Ectodermal cell (in vitro differentiated cells): ENCODE measurements around the gene ARL14EP. TPM values are rescaled to one million over a fixed set of nuclear protein-coding genes. Genes with fewer than 3 reads are reported as not detected.
A peak's percentile ranks its signal among the peaks of the same experiment; 100 is the strongest.

Experiments used
- H3K27ac ChIP-seq: 2 replicates; pipeline ENCODE4 v1.7.0; 2013; ENCODE audit warnings: mild to moderate bottlenecking, low read depth, low read length; ENCODE audit not compliant: insufficient read depth, poor library complexity, severe bottlenecking
- H3K27me3 ChIP-seq: 2 replicates; pipeline ENCODE4 v1.7.0; 2013; ENCODE audit warnings: mild to moderate bottlenecking, low read length; ENCODE audit not compliant: insufficient read depth, control insufficient read depth, poor library complexity, severe bottlenecking
- H3K36me3 ChIP-seq: one replicate; pipeline ENCODE4 v1.7.0; 2013; ENCODE audit warnings: low read length; ENCODE audit not compliant: control insufficient read depth, insufficient read depth
- H3K4me1 ChIP-seq: one replicate; pipeline ENCODE4 v1.7.0; 2013; ENCODE audit warnings: low read length; ENCODE audit not compliant: control insufficient read depth, insufficient read depth
- H3K4me3 ChIP-seq: 2 replicates; pipeline ENCODE4 v1.7.0; 2013; ENCODE audit warnings: low read depth, low read length, control low read depth; ENCODE audit not compliant: insufficient read depth
- H3K9me3 ChIP-seq: 2 replicates; pipeline ENCODE4 v1.7.0; 2013; ENCODE audit warnings: mild to moderate bottlenecking, low read length, moderate library complexity; ENCODE audit not compliant: control insufficient read depth
- WGBS, 2 experiments: methylation state at CpG; one replicate each; pipeline ENCODE4 v1.1.7; 2013; ENCODE audit warnings: missing lambda C conversion rate in 2 of 2; 5-methylcytosine and 5-hydroxymethylcytosine counted together
- polyA plus RNA-seq, 4 experiments: library from polyadenylated mRNA; stranded (reverse); fragments of 50-300 nt; gene quantifications; one replicate each; pipeline ENCODE4 v1.2.3, GENCODE V29; 2013

ARL14EP gene
- polyA plus RNA-seq (2013, experiment 1 of 4), result 32.2 TPM
- polyA plus RNA-seq (2013, experiment 2 of 4), result 29.8 TPM
- 26.6 TPM for polyA plus RNA-seq (2013, experiment 3 of 4)
- polyA plus RNA-seq (2013, experiment 4 of 4), result 30.2 TPM

DNA sequence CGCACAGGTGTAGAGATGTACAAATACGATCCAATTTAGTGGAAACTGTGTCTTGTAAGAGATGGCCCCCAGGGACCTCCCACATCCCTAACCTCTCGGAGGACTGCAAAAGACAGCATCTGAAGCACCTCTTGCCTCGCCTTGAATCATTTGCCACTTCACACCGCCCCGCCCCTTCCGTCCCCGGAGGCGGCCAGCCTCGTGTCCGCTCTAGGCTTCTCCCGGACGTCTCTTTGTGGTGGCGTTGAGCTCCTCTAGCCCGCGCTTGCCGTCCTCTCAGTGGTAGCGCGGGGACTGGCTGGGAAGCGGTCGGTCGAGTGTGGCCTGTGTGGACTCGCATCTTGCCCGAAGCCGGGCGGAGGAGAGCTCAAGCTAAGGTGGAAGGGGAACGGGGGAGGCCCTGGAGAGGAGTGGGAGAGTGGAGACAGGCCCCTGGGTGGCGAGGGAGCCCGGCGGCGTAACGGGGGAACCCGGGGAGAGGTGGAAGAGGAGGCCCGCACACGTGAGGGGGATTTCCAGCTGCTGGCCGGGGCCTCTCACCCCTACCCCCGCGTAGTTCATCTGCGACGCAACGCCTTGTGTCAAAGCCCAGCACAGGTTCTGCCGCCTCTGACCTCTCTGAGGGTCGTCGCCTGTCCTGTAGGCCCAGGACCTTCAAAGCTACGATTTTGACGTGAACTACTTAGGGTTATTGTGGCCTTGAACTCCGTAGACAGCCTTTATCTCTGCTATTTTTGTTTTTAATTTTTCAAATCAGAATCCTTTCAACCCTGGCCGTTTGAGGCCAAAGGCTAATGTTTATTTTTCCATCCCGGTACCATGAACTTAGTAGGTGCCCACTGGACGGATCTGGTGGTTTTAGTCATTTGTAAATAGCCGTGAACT is at the start of gene ARL14EP:
ARL14EP (plus strand) TSS at position 279 of the 885 bp plus-strand sequence. CDS start 7,845 bp downstream, outside the sequence.
- Histone ChIP-seq H3K36me3 (no peaks in the 10 kb centered on the region), H3K27ac (peak within 1 kb of the TSS; percentile 83), H3K4me3 (peak within 1 kb of the TSS; percentile 82), H3K4me1 (peaks cover 9% of the 10 kb centered on the region), H3K9me3 (no peaks in the 10 kb centered on the region), H3K27me3 (peaks cover 18% of the 10 kb centered on the region)
- 3 to 4% methylated on average over 51 of the region's 51 CpGs for WGBS, 2 experiments

DNA sequence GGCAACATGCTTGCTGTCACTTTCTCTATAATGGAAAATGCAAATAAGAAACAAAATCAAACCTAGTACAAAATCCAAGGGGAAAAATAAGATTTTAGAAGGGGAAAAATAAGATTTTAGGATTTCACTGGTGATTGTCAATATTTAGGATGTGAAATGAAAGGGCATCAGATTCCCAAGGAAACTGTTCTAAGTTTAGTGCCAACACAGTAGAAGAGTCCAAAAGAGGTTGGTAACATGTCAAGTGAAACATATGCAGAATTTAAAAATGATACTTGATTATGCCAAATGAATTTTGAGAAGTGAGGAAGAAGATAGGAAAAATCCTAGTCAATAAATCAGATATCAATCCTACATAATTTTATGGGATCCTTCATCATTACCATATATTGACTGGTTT is 45.7 kb upstream of the ARL14EP start:
- no peaks in the 10 kb centered on the region for H3K27me3 ChIP-seq
- H3K27ac ChIP-seq, result no peak overlapping the region
- H3K4me3 ChIP-seq, result no peak overlapping the region
- no peaks in the 10 kb centered on the region for H3K9me3 ChIP-seq
- H3K36me3 ChIP-seq, result no peaks in the 10 kb centered on the region
- H3K4me1 ChIP-seq, result no peaks in the 10 kb centered on the region

DNA sequence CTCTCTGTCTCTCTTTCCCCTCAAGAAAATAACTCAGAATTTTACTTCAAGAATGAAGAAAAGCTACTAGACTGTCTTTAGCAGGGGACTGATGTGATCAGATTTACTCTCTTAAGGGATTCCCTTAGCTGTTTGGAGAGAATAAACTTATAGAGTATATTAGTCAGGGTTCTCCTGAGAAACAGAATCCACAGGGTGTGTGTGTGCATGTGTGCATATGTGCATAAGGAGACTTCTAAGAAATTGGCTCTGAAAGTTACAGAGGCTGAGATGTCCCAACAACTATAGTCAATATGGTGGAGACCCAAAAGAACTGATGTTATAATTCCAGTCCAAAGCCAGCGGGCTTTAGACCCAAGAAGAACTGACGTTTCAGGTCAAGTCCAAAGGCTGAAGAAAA is 43.1 kb upstream of the ARL14EP start:
- Histone ChIP-seq H3K4me1 (no peaks in the 10 kb centered on the region), H3K4me3 (no peak overlapping the region), H3K36me3 (no peaks in the 10 kb centered on the region), H3K9me3 (no peaks in the 10 kb centered on the region), H3K27ac (no peak overlapping the region), H3K27me3 (no peaks in the 10 kb centered on the region)
- 89 to 93% methylated on average over 2 of the region's 2 CpGs for WGBS, 2 experiments

DNA sequence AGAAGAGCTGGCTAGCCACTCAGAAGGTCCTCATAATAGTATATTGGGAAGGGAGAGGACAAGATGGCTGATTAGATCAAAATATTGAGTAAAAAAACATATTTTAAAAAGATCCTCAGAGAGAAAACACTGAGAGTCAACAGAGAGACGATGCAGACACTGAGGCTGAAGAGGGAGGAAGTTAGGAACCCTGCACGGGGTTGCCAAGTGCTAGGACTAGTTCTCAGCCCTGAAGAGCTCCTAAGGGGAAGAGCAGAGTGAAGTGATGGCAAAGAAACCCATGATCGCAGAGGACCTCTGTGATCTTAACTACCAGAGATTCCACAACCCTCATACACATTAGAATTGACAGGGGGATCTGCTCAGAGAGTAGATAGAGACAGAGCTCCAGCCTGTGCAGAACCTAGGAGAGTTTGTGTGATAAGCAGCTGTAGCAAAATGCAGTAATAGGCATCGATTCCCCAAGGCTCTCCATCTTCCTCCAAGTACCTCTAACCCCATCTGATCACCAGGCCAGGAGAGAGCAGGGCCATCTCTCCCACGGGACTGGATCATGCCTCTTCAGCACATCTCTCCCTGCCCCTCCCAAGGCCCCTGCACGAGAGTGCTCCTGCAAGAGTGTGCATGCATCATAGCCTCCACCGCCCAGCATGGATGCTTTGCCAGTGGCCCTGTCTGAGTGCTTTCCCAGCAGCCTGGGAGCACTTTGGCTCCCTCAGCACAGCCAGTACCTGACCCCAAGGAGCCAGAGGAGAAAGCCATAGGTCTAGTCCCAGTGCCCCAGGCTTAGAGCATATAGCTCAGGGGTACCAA is 41.2 kb upstream of the ARL14EP start:
- Histone ChIP-seq H3K36me3 (no peaks in the 10 kb centered on the region), H3K4me1 (no peaks in the 10 kb centered on the region), H3K27me3 (no peaks in the 10 kb centered on the region), H3K4me3 (no peak overlapping the region), H3K27ac (no peak overlapping the region), H3K9me3 (no peaks in the 10 kb centered on the region)
- WGBS, 2 experiments, result 85 to 92% methylated on average over 6 to 7 of the region's 7 CpGs

DNA sequence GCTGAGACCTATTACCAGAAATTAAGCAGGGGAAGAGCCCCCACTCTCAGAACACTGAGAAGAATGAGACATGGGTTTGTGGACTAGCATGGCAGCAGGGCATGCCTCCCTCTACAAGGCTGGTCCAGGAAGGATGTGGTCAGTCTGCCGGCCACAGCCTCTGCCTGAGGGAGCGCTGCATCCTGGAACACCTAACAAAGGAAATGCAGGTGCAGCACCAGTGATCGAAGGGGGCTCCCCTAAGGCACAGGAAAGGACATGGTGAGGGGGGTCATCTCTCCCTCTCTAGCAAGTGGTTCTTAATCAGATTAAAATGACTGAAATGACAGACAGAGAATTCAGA is 40.6 kb upstream of the ARL14EP start:
- 78 to 88% methylated on average over 3 of the region's 3 CpGs for WGBS, 2 experiments
- Histone ChIP-seq H3K27me3 (no peaks in the 10 kb centered on the region), H3K4me3 (no peak overlapping the region), H3K27ac (no peak overlapping the region), H3K36me3 (no peaks in the 10 kb centered on the region), H3K9me3 (no peaks in the 10 kb centered on the region), H3K4me1 (no peaks in the 10 kb centered on the region)

DNA sequence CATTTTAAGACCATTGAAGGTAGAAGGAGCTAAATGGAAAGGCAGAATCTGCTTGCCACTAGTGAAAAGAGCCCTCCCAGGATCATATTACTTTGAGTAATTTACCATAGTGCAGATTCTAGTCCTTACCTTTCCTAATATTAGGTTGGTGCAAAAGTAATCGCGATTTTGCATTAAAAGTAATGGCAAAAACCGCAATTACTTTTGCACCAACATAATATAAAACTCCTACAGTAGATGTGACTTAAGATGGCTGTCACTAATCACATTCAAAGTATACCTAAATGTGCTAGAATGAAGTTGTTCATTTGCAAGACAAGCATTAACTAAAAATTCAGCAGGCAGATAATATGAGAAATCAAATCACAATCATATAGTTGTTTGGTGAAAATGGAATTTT is 38.1 kb upstream of the ARL14EP start:
- no peaks in the 10 kb centered on the region for H3K36me3 ChIP-seq
- H3K4me3 ChIP-seq, result no peak overlapping the region
- no peak overlapping the region for H3K27ac ChIP-seq
- 86 to 100% methylated on average over 2 to 3 of the region's 3 CpGs for WGBS, 2 experiments
- no peaks in the 10 kb centered on the region for H3K9me3 ChIP-seq
- H3K27me3 ChIP-seq, result no peaks in the 10 kb centered on the region
- H3K4me1 ChIP-seq, result no peaks in the 10 kb centered on the region

DNA sequence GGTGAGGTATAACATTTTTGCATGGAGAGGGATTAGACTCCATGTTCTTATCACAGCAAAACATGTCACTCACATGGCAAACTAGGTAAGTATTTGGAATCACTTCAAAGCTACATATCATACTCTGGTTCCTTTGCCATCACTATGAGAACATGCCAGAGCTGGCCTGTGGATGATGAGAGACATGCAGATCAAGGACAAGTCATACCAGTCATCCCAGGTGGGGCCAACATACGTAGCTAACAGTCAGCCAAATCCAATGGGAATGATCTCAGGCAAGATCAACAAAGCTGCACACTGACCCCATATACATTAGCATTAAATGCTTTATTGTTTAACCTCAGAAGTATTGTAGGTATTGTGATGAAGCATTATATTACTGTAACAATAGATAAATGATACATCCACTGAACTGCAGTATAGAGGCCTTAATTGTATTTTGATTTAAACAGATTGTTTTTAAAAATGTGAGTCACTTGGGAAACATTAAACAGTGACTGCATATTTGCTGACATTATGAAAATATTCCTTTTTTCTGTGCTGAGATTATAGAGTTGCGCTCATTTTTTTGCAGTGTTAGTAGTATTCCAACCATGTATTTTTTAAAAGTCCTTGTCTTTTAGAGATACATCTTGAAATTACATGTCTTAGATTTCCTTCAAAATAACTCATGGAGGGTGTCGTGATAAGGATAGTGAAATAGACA is 37.3 kb upstream of the ARL14EP start:
- Histone ChIP-seq H3K36me3 (no peaks in the 10 kb centered on the region), H3K4me3 (no peak overlapping the region), H3K27me3 (no peaks in the 10 kb centered on the region), H3K27ac (no peak overlapping the region), H3K9me3 (no peaks in the 10 kb centered on the region), H3K4me1 (no peaks in the 10 kb centered on the region)
- WGBS, 2 experiments, result 80 to 86% methylated on average over 1 to 2 of the region's 3 CpGs

DNA sequence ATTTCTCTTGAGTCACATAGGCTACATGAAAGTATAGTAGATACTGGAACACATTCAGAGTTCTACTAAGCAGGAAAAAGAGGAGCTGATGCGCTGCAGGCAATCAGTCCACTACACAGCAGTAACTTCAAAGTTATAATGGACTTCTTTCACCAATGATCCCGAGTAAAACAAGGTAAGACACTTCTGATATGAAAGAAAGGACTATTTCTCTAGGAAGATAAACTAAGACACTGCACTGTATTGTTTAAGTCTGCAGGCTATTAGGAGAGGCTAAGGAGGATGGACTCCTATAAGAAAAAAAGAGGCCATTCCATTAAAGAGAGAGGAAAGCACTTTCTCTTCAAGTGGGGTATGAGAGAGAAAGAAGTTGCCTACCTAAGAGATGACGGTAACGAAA is 31.6 kb upstream of the ARL14EP start:
- no peaks in the 10 kb centered on the region for H3K4me1 ChIP-seq
- H3K9me3 ChIP-seq, result no peaks in the 10 kb centered on the region
- no peak overlapping the region for H3K4me3 ChIP-seq
- no peak overlapping the region for H3K27ac ChIP-seq
- H3K27me3 ChIP-seq, result no peaks in the 10 kb centered on the region
- H3K36me3 ChIP-seq, result no peaks in the 10 kb centered on the region
- WGBS, 2 experiments, result 60 to 70% methylated on average over 3 to 4 of the region's 4 CpGs

DNA sequence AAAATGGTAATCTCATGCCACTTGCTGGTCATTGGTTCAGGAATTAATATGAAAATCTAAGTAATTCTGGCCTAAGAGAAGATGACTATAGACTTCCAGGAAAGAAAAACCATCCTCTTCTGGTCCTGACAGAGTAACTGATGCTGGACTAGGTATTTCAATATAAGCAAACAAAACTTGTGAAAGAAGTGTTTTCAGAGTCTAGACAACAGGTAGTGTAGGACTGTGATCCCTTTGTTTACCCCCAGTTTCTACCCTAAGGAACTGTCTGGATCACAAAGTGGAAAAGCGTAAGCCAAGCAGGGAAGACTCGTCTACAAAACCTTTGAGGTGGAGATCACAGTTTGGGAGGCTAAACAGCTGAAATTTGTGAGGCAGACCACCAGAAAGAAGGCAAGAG is 30.4 kb upstream of the ARL14EP start:
- WGBS, 2 experiments, result 95 to 100% methylated on average over 2 of the region's 2 CpGs
- no peaks in the 10 kb centered on the region for H3K36me3 ChIP-seq
- no peak overlapping the region for H3K27ac ChIP-seq
- H3K27me3 ChIP-seq, result no peaks in the 10 kb centered on the region
- no peaks in the 10 kb centered on the region for H3K9me3 ChIP-seq
- H3K4me3 ChIP-seq, result no peak overlapping the region
- no peaks in the 10 kb centered on the region for H3K4me1 ChIP-seq
